Esophagus squamous epithelium (tissue), 4 donors: Measurements from ENCODE around the gene SNX5.

Experiments
- CTCF ChIP-seq, 6 experiments: fragments of 450-650 bp in 4 of 6; fragments of 200-600 bp in 2 of 6; sonication (generic) in 2 of 6; IDR thresholded peaks; one replicate each; pipeline ENCODE4 v1.5.1; 2016 to 2019; ENCODE audit warnings: antibody characterized with exemption in 6 of 6, mild to moderate bottlenecking in 4 of 6, moderate library complexity in 4 of 6
- POLR2A ChIP-seq, 4 donors: fragments of 450-650 bp; IDR thresholded peaks; one replicate each; pipeline ENCODE4 v1.6.1; 2017; ENCODE audit warnings: antibody characterized with exemption in 4 of 4, mild to moderate bottlenecking in 4 of 4, moderate library complexity in 3 of 4

- TF ChIP-seq CTCF (IDR thresholded peaks at IDR 0.05) (no peak), POLR2A (IDR thresholded peaks at IDR 0.05) (no peak)
Measured at GRCh38 chr20:18006684-18007083, 38.1 kb upstream of the SNX5 start.
